HepG2 (cell line): ENCODE measurements around the gene REPIN1. TPM values are rescaled to one million over a fixed set of nuclear protein-coding genes. Genes with fewer than 3 reads are reported as not detected.

Experiments used
- ARID4A ChIP-seq: sonication (generic); formaldehyde crosslinking; IDR thresholded peaks from 2 replicates; pipeline ENCODE4 v1.5.0; 2020; ENCODE audit warnings: mild to moderate bottlenecking, missing genetic modification reagents, borderline replicate concordance
- ATF5 ChIP-seq: sonication (generic); formaldehyde crosslinking; IDR thresholded peaks from 2 replicates; pipeline ENCODE4 v1.4.0; 2020; ENCODE audit warnings: mild to moderate bottlenecking, low read depth, missing genetic modification reagents
- BCLAF1 ChIP-seq: fragments of 450-650 bp; IDR thresholded peaks from 2 replicates; pipeline ENCODE4 v1.6.1; 2017; ENCODE audit warnings: mild to moderate bottlenecking
- CSRNP2 ChIP-seq: sonication (generic); formaldehyde crosslinking; conservative IDR thresholded peaks from 2 replicates; pipeline ENCODE4 v1.8.0; 2022; ENCODE audit warnings: low read depth, missing genetic modification reagents
- ELF3 ChIP-seq: IDR thresholded peaks from 2 replicates; pipeline ENCODE4 v1.6.1; 2016; ENCODE audit warnings: missing genetic modification reagents, missing compliant biosample characterization
- MXD1 ChIP-seq: sonication (generic); formaldehyde crosslinking; IDR thresholded peaks from 2 replicates; pipeline ENCODE4 v1.4.0; 2020; ENCODE audit warnings: mild to moderate bottlenecking, missing genetic modification reagents
- PAX8 ChIP-seq: sonication (generic); formaldehyde crosslinking; IDR thresholded peaks from 2 replicates; pipeline ENCODE4 v1.8.0; 2022; ENCODE audit warnings: mild to moderate bottlenecking, missing genetic modification reagents, borderline replicate concordance
- YY1 ChIP-seq: IDR thresholded peaks from 2 replicates; pipeline ENCODE4 v1.6.1; 2011; ENCODE audit warnings: low read length, low read depth, moderate library complexity, mild to moderate bottlenecking; ENCODE audit not compliant: insufficient read depth, insufficient replicate concordance
- ZFP91 ChIP-seq: sonication (generic); formaldehyde crosslinking; IDR thresholded peaks from 2 replicates; pipeline ENCODE4 v1.9.0; 2022; ENCODE audit warnings: missing genetic modification reagents, mild to moderate bottlenecking, borderline replicate concordance
- ZNF292 ChIP-seq: sonication (generic); formaldehyde crosslinking; IDR thresholded peaks from 2 replicates; pipeline ENCODE4 v1.8.1; 2022; ENCODE audit warnings: mild to moderate bottlenecking, low read depth, missing genetic modification reagents, borderline replicate concordance
- ZNF782 ChIP-seq: sonication (generic); formaldehyde crosslinking; IDR thresholded peaks from 2 replicates; pipeline ENCODE4 v1.4.0; 2020; ENCODE audit warnings: missing genetic modification reagents, mild to moderate bottlenecking, borderline replicate concordance
- ZSCAN12 ChIP-seq: sonication (generic); formaldehyde crosslinking; IDR thresholded peaks from 2 replicates; pipeline ENCODE4 v1.9.0; 2021; ENCODE audit warnings: mild to moderate bottlenecking, missing genetic modification reagents
- polyA plus RNA-seq, 8 experiments: library from polyadenylated mRNA; depleted of rRNA in 3 of 8; stranded (reverse) in 7 of 8; unstranded in 1 of 8; fragments of >200 nt; fragmentation: Illumina TruSeq in 4 of 8; extraction: Trizol in 4 of 8; gene quantifications; 2 replicates each; pipeline versions ENCODE4 v1.2.1 to v1.2.3, GENCODE V29; 2011 to 2016; ENCODE audit warnings: low read depth in 4 of 8, missing spikeins in 1 of 8, mixed read lengths in 1 of 8; ENCODE audit not compliant: insufficient read depth in 1 of 8
- total RNA-seq, 5 experiments: library from RNA; depleted of rRNA; stranded (reverse); fragments of >200 nt; fragmentation: Illumina TruSeq; extraction: Trizol; gene quantifications; 2 replicates each; pipeline ENCODE4 v1.2.3, GENCODE V29; 2016; ENCODE audit warnings: low read depth in 1 of 5

REPIN1 gene
- total and polyA plus RNA-seq, 2 of the 13 experiments (the other 11 are each of a cell fraction or from before 2014, with no cell fraction given), result 69.9 to 108 TPM

- TF ChIP-seq CSRNP2, result no peak
- peak; percentile 95 for TF ChIP-seq ZFP91
- peak; percentile 68; the same call in 1 of the 2 replicates for TF ChIP-seq ZSCAN12 (CRISPR knock-in tag)
- no peak; the same call in 1 of the 2 replicates for TF ChIP-seq MXD1 (CRISPR knock-in tag)
- TF ChIP-seq BCLAF1, result no peak
- no peak for TF ChIP-seq YY1
- TF ChIP-seq ELF3 (CRISPR knock-in tag), result peak; percentile 86
- TF ChIP-seq ZNF292 (CRISPR knock-in tag), result no peak
- no peak for TF ChIP-seq ZNF782
- TF ChIP-seq ATF5 (CRISPR knock-in tag), result no peak
- 0 out of 2 replicates have a peak, but pooled peaks have one; percentile 47 for TF ChIP-seq PAX8 (CRISPR knock-in tag)
- TF ChIP-seq ARID4A (CRISPR knock-in tag), result peak; percentile 95
Observed at GRCh38 chr7:150322833-150323681, 45.6 kb upstream of the REPIN1 start, which contains the start of the genes ACTR3C and LRRC61 (continued).
